MCF 10A (cell line): ENCODE data around the gene MYOC. TPM values are rescaled to one million over a fixed set of nuclear protein-coding genes. Genes with fewer than 3 reads are reported as not detected.

Experiments used
- BruUV-seq: library from RNA; stranded (reverse); fragments of 400-500 nt; replicated peaks from 2 replicates; lab custom pipeline; 2021; lab: Mats Ljungman, UMichigan
- CTCF ChIA-PET: fragments of 300-600 bp; sonication (Branson Sonifier 250); formaldehyde crosslinking; extraction: SDS; loops from one replicate; lab custom pipeline; 2021; ENCODE audit warnings: antibody characterized with exemption, inconsistent platforms; lab: Yijun Ruan, JAX
- POLR2A ChIA-PET: fragments of 300-600, 350-650 bp; sonication (Branson Sonifier 250); formaldehyde crosslinking; extraction: SDS; loops from one replicate; lab custom pipeline; 2020; ENCODE audit warnings: antibody characterized with exemption, inconsistent platforms; lab: Yijun Ruan, JAX
- DNase-seq: peaks from one replicate; pipeline ENCODE4 v3.0.0-alpha.2; 2018; ENCODE audit not compliant: unreplicated experiment
- H3K27ac Mint-ChIP-seq: one replicate; pipeline ENCODE4 v1.8.0; 2022; ENCODE audit warnings: mild to moderate bottlenecking, low read depth, mixed read lengths; ENCODE audit not compliant: unreplicated experiment
- H3K27me3 Mint-ChIP-seq: one replicate; pipeline ENCODE4 v1.8.0; 2022; ENCODE audit warnings: mixed read lengths; ENCODE audit not compliant: insufficient read depth, unreplicated experiment
- H3K36me3 Mint-ChIP-seq: one replicate; pipeline ENCODE4 v1.8.0; 2022; ENCODE audit warnings: mild to moderate bottlenecking, moderate library complexity, mixed read lengths; ENCODE audit not compliant: insufficient read depth, unreplicated experiment
- H3K4me1 Mint-ChIP-seq: one replicate; pipeline ENCODE4 v1.8.0; 2022; ENCODE audit warnings: mixed read lengths; ENCODE audit not compliant: insufficient read depth, unreplicated experiment
- H3K4me3 Mint-ChIP-seq: one replicate; pipeline ENCODE4 v1.8.0; 2022; ENCODE audit warnings: mild to moderate bottlenecking, moderate library complexity, mixed read lengths; ENCODE audit not compliant: unreplicated experiment
- H3K9me3 Mint-ChIP-seq: one replicate; pipeline ENCODE4 v1.8.0; 2022; ENCODE audit warnings: mixed read lengths; ENCODE audit not compliant: unreplicated experiment
- intact Hi-C: fragments of 100-400 bp; cut with micrococcal nuclease; formaldehyde crosslinking; loops from 2 replicates; pipeline ENCODE4 v1.14.1; 2022
- total RNA-seq: library from RNA; stranded (reverse); gene quantifications from 2 replicates; pipeline ENCODE4 v1.2.3, GENCODE V29; 2022
- TF ChIP-seq, protein P1 (sequence below): fragments of 200-600 bp; IDR thresholded peaks from one replicate; pipeline ENCODE4 v1.8.0; 2022; ENCODE audit warnings: antibody characterized with exemption, mild to moderate bottlenecking; ENCODE audit not compliant: unreplicated experiment

Gene MYOC
- total RNA-seq, 1 experiment from 2014 or later, result not detected

DNA sequence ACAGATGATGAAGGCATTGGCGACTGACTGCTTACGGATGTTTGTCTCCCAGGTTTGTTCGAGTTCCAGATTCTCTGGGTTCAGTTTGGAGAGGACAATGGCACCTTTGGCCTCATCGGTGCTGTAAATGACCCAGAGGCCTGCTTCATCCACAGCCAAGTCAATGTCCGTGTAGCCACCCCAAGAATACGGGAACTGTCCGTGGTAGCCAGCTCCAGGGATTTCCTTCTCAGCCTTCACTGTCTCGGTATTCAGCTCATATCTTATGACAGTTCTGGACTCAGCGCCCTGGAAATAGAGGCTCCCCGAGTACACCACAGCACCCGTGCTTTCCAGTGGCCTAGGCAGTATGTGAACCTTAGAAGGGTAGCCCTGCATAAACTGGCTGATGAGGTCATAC is 16.3 kb downstream of the MYOC start:
- Mint-ChIP-seq H3K9me3 (no peaks in the 10 kb centered on the region), H3K27me3 (no peaks in the 10 kb centered on the region), H3K4me1 (no peaks in the 10 kb centered on the region), H3K27ac (no peak overlapping the region), H3K4me3 (no peak overlapping the region), H3K36me3 (no peaks in the 10 kb centered on the region)
- TF ChIP-seq, protein P1, sequence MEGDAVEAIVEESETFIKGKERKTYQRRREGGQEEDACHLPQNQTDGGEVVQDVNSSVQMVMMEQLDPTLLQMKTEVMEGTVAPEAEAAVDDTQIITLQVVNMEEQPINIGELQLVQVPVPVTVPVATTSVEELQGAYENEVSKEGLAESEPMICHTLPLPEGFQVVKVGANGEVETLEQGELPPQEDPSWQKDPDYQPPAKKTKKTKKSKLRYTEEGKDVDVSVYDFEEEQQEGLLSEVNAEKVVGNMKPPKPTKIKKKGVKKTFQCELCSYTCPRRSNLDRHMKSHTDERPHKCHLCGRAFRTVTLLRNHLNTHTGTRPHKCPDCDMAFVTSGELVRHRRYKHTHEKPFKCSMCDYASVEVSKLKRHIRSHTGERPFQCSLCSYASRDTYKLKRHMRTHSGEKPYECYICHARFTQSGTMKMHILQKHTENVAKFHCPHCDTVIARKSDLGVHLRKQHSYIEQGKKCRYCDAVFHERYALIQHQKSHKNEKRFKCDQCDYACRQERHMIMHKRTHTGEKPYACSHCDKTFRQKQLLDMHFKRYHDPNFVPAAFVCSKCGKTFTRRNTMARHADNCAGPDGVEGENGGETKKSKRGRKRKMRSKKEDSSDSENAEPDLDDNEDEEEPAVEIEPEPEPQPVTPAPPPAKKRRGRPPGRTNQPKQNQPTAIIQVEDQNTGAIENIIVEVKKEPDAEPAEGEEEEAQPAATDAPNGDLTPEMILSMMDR, result no peak
- ChIA-PET POLR2A (interaction anchor here (0.6 kb wide), 1 partner anchor 106 kb away, joined by 3 read pairs; no protein-coding TSS in a partner anchor), CTCF (interaction anchor here (0.6 to 1.5 kb wide), 5 partner anchors 9 to 1826 kb away, joined by 3 to 8 read pairs (median 3); no protein-coding TSS in a partner anchor)
- intact Hi-C loops, result no loop called here
- no peak for DNase-seq
- no TSS peak for BruUV-seq

- intact Hi-C loops, result no loop called here
- H3K27ac Mint-ChIP-seq, result no peak overlapping the region
- H3K36me3 Mint-ChIP-seq, result no peaks in the 10 kb centered on the region
- H3K4me1 Mint-ChIP-seq, result no peaks in the 10 kb centered on the region
- CTCF ChIA-PET, result interaction anchor here (0.6 to 1.3 kb wide), 4 partner anchors 9 to 1826 kb away, joined by 3 to 12 read pairs (median 4); no protein-coding TSS in a partner anchor
- TF ChIP-seq, protein P1, result no peak
- DNase-seq, result no peak
- no TSS peak for BruUV-seq
- H3K9me3 Mint-ChIP-seq, result no peaks in the 10 kb centered on the region
- H3K4me3 Mint-ChIP-seq, result no peak overlapping the region
- H3K27me3 Mint-ChIP-seq, result peaks cover 4% of the 10 kb centered on the region
- POLR2A ChIA-PET, result no interaction called here
Observed at GRCh38 chr1:171635661-171636060, 16.8 kb downstream of the MYOC start.

DNA sequence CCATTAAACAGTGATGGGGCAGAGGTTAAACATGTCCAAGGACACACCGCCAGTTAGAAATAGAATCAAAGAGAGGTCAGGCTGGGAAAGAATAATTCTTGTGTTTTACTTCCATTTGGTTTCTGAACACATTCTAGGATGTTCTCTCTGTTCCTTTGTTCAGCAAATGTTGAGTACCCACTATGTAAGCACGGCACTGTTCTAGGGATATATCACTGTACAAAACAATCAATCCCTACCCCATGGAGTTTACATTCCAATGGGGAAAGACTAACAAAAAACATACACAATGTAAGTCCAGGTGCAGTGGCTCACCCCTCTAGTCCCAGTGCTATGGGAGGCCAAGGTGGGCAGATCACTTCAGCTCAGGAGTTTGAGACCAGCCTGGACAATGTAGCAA is 24.3 kb downstream of the MYOC start:
- no peak overlapping the region for H3K4me3 Mint-ChIP-seq
- DNase-seq, result no peak
- POLR2A ChIA-PET, result no interaction called here
- H3K27ac Mint-ChIP-seq, result no peak overlapping the region
- CTCF ChIA-PET, result interaction anchor here (1.4 to 4.8 kb wide), 2 partner anchors 17 to 61 kb away, joined by 5 to 28 read pairs; no protein-coding TSS in a partner anchor
- intact Hi-C loops, result no loop called here
- no peaks in the 10 kb centered on the region for H3K4me1 Mint-ChIP-seq
- H3K36me3 Mint-ChIP-seq, result no peaks in the 10 kb centered on the region
- BruUV-seq, result no TSS peak
- peaks cover 24% of the 10 kb centered on the region for H3K27me3 Mint-ChIP-seq
- TF ChIP-seq, protein P1, result no peak
- H3K9me3 Mint-ChIP-seq, result no peaks in the 10 kb centered on the region

GRCh38 chr1:171627020-171627419 is 25.5 kb downstream of the MYOC start:
- H3K36me3 Mint-ChIP-seq, result no peaks in the 10 kb centered on the region
- H3K9me3 Mint-ChIP-seq, result no peaks in the 10 kb centered on the region
- H3K27ac Mint-ChIP-seq, result no peak overlapping the region
- DNase-seq, result no peak
- H3K4me1 Mint-ChIP-seq, result no peaks in the 10 kb centered on the region
- POLR2A ChIA-PET, result interaction anchor here (0.6 kb wide), 1 partner anchor 21 kb away, joined by 3 read pairs; no protein-coding TSS in a partner anchor
- H3K27me3 Mint-ChIP-seq, result peaks cover 24% of the 10 kb centered on the region
- BruUV-seq, result no TSS peak
- CTCF ChIA-PET, result interaction anchor here (4.8 kb wide), 1 partner anchor 18 kb away, joined by 28 read pairs; no protein-coding TSS in a partner anchor
- intact Hi-C loops, result no loop called here
- TF ChIP-seq, protein P1, result no peak
- H3K4me3 Mint-ChIP-seq, result no peak overlapping the region
